Stomach (tissue), 9 donors: ENCODE results near the gene MDC1. TPM values are rescaled to one million over a fixed set of nuclear protein-coding genes. Genes with fewer than 3 reads are reported as not detected.

ENCODE experiments used
- DNase-seq, 2 donors: peaks; one replicate each; pipeline versions ENCODE4 v3.0.0 to v3.0.0-alpha.2; 2013 to 2019
- H3K27ac ChIP-seq, 5 donors: fragments of 200-600 bp in 4 of 5; sonication (generic) in 4 of 5; one replicate each; pipeline ENCODE4 v1.5.1; 2013 to 2019; ENCODE audit warnings: mild to moderate bottlenecking in 1 of 5, moderate library complexity in 1 of 5
- H3K27me3 ChIP-seq, 3 donors: fragments of 200-600 bp; sonication (generic); one replicate each; pipeline ENCODE4 v1.5.1; 2017 to 2019; ENCODE audit warnings: mixed run types in 1 of 3
- H3K36me3 ChIP-seq, 4 donors: fragments of 200-600 bp; sonication (generic); 1 replicate in 3 of 4; 2 replicates in 1 of 4; pipeline ENCODE4 v1.5.1; 2016 to 2019
- H3K4me1 ChIP-seq, 4 donors: fragments of 200-600 bp; sonication (generic); one replicate each; pipeline ENCODE4 v1.5.1; 2016 to 2019
- H3K4me3 ChIP-seq, 4 donors: fragments of 200-600 bp; sonication (generic) in 3 of 4; one replicate each; pipeline ENCODE4 v1.5.1; 2016 to 2019; ENCODE audit warnings: mild to moderate bottlenecking in 1 of 4
- H3K9me3 ChIP-seq, 4 donors: fragments of 200-600 bp; sonication (generic); one replicate each; pipeline ENCODE4 v1.5.1; 2016 to 2019
- CTCF ChIP-seq, 7 experiments: fragments of 450-650 bp in 4 of 7; fragments of 200-600 bp in 3 of 7; sonication (generic) in 3 of 7; IDR thresholded peaks; one replicate each; pipeline ENCODE4 v1.5.1; 2016 to 2019; ENCODE audit warnings: antibody characterized with exemption in 7 of 7, control low read depth in 2 of 7, mild to moderate bottlenecking in 1 of 7
- EP300 ChIP-seq: sonication (generic); formaldehyde crosslinking; IDR thresholded peaks from one replicate; pipeline ENCODE4 v1.6.1; 2017; ENCODE audit warnings: antibody characterized with exemption
- POLR2A ChIP-seq, 4 donors: fragments of 450-650 bp; IDR thresholded peaks; one replicate each; pipeline ENCODE4 v1.6.1; 2016; ENCODE audit warnings: antibody characterized with exemption in 4 of 4, control low read depth in 2 of 4, mild to moderate bottlenecking in 1 of 4, moderate library complexity in 1 of 4
- POLR2AphosphoS5 ChIP-seq, 3 donors: sonication (generic); formaldehyde crosslinking; IDR thresholded peaks; one replicate each; pipeline ENCODE4 v1.6.1; 2016; ENCODE audit warnings: antibody characterized with exemption in 3 of 3
- WGBS, 5 donors: extraction: QIAGEN DNeasy Blood & Tissue Kit in 3 of 5; methylation state at CpG; one replicate each; pipeline versions ENCODE4 v1.1.5 to v1.1.7; 2013 to 2018; 5-methylcytosine and 5-hydroxymethylcytosine counted together
- intact Hi-C: fragments of 100-400 bp; cut with DNase I; formaldehyde crosslinking; loops from one replicate; pipeline ENCODE4 v1.15.1; 2023; ENCODE audit warnings: low total_unique reads
- polyA plus RNA-seq, 3 donors: library from polyadenylated mRNA; stranded (reverse); fragments of 200-250 nt; gene quantifications; one replicate each; pipeline ENCODE4 v1.2.3, GENCODE V29; 2013
- total RNA-seq, 5 donors: library from RNA; depleted of rRNA; stranded (reverse); fragments of >200 nt; gene quantifications; one replicate each; pipeline versions ENCODE4 v1.1.0 to v1.2.3, GENCODE V29; 2014 to 2016
- donor health status: healthy with polysubstance abuse.
- donor health status: Bipolar disorder and iron deficiency.
- donor health status: healthy.

MDC1 gene
- total and polyA plus RNA-seq, 8 donors = 3.8 to 153 (median 11.8) TPM

- no peak for DNase-seq
- Histone ChIP-seq H3K4me1 (peaks cover 40 to 77% (median 74%) of the 10 kb centered on the region in 4 donors), H3K27ac (peak overlapping the region; percentile 89 to 99 (median 96)), H3K27me3 (no peaks in the 10 kb centered on the region), H3K4me3 (peak overlapping the region; percentile 58 to 87 (median 72)), H3K36me3 (peaks cover 26 to 51% (median 49%) of the 10 kb centered on the region in 4 donors), H3K9me3 (no peaks in the 10 kb centered on the region)
- intact Hi-C loops = loop anchor here (10.0 kb wide), 1 partner anchor 84 kb away; no protein-coding TSS in a partner anchor
- TF ChIP-seq POLR2A (IDR thresholded peaks at IDR 0.05) (no peak), POLR2AphosphoS5 (IDR thresholded peaks at IDR 0.05) (peak in 1 of 3 donors; percentile 57)
- 66 to 77% (median 74%) methylated on average over 8 of the region's 8 CpGs for WGBS, 5 donors
Measured at GRCh38 chr6:30741063-30741779, 24.1 kb upstream of the MDC1 start.

GRCh38 chr6:30740540-30740870 lies 23.4 kb upstream of the MDC1 start:
- intact Hi-C loops = loop anchor here (10.0 kb wide), 1 partner anchor 84 kb away; no protein-coding TSS in a partner anchor
- H3K4me3 ChIP-seq = peak overlapping the region in 1 of 4 donors; percentile 61
- WGBS, 5 donors = 81 to 93% (median 88%) methylated on average over 2 of the region's 2 CpGs
- no peak for DNase-seq
- H3K27me3 ChIP-seq = no peaks in the 10 kb centered on the region
- H3K36me3 ChIP-seq = peaks cover 33 to 59% (median 56%) of the 10 kb centered on the region in 4 donors
- peak overlapping the region in 4 of 5 donors; percentile 35 to 99 (median 96) for H3K27ac ChIP-seq
- H3K4me1 ChIP-seq = peaks cover 40 to 82% (median 72%) of the 10 kb centered on the region in 4 donors
- no peak for TF ChIP-seq CTCF (IDR thresholded peaks at IDR 0.05)
- no peak for TF ChIP-seq EP300
- peak in 1 of 3 donors; percentile 46 for TF ChIP-seq POLR2AphosphoS5 (IDR thresholded peaks at IDR 0.05)
- TF ChIP-seq POLR2A (IDR thresholded peaks at IDR 0.05) = no peak
- no peaks in the 10 kb centered on the region for H3K9me3 ChIP-seq

GRCh38 chr6:30738532-30738931 lies 21.5 kb upstream of the MDC1 start:
- DNase-seq = no peak
- H3K27me3 ChIP-seq = no peaks in the 10 kb centered on the region
- H3K4me1 ChIP-seq = peaks cover 36 to 70% (median 61%) of the 10 kb centered on the region in 4 donors
- peaks cover 47 to 78% (median 75%) of the 10 kb centered on the region in 4 donors for H3K36me3 ChIP-seq
- intact Hi-C loops = no loop called here
- WGBS, 5 donors = 79 to 82% (median 80%) methylated on average over 6 of the region's 6 CpGs
- H3K27ac ChIP-seq = peak overlapping the region in 1 of 5 donors; percentile 75
- TF ChIP-seq EP300 (no peak), CTCF (IDR thresholded peaks at IDR 0.05) (no peak), POLR2AphosphoS5 (IDR thresholded peaks at IDR 0.05) (no peak), POLR2A (IDR thresholded peaks at IDR 0.05) (no peak)
- no peaks in the 10 kb centered on the region for H3K9me3 ChIP-seq
- H3K4me3 ChIP-seq = no peak overlapping the region

- peaks cover 57 to 100% (median 98%) of the 10 kb centered on the region in 4 donors for H3K36me3 ChIP-seq
- H3K4me1 ChIP-seq = peaks cover 31 to 66% (median 55%) of the 10 kb centered on the region in 4 donors
- no peak for TF ChIP-seq POLR2A (IDR thresholded peaks at IDR 0.05)
- no peak for TF ChIP-seq CTCF (IDR thresholded peaks at IDR 0.05)
- TF ChIP-seq POLR2AphosphoS5 (IDR thresholded peaks at IDR 0.05) = no peak
- no peak for TF ChIP-seq EP300
- no peaks in the 10 kb centered on the region for H3K9me3 ChIP-seq
- H3K27ac ChIP-seq = no peak overlapping the region
- intact Hi-C loops = no loop called here
- DNase-seq = no peak
- no peak overlapping the region for H3K4me3 ChIP-seq
- H3K27me3 ChIP-seq = no peaks in the 10 kb centered on the region
- WGBS, 5 donors = 85 to 91% (median 89%) methylated on average over 8 of the region's 8 CpGs
Measured at GRCh38 chr6:30735668-30736314, 18.7 kb upstream of the MDC1 start.
